NK-92 (cell line): ENCODE measurements around the gene MAD1L1.
"Not testable (repeated sequence)": the region's sequence is repeated elsewhere in the genome, so short reads cannot be mapped to it uniquely, and the experiment has no call there.

ENCODE experiments used
- DNase-seq: peaks from one replicate; lab custom pipeline; 2025; ENCODE audit not compliant: unreplicated experiment; lab: John Stamatoyannopoulos, UW

The MAD1L1 gene

DNA sequence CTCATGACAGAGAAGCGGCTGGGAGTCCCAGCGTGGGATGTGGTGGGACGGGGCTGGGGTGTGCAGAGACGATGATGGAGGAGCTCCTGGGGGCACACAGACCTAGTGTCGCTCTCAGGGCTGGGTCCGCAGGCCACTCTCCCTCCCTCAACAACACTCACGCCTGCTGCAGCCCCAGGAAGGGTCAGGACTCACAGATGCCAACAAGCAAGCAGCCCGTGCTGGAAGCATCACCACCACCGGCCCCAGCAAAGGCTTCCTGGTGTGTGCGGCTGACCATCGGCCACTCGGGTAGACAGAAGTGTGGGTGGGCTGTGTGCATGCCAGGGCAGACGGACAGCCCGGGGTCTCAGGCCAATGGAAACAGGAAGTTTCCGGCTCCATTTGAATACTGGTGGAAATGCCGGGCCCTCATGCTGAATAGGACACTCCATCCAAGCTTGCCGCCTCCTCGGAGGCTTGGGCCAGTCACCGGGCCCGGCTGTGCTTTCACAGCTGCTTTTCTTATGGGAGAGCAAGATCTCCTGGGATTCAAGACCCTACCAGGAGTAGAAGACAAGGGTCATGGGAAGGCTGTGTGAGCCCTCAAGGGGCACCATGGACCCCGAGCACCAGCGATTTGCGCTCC, 384.6 kb downstream of the MAD1L1 start:
- DNase-seq = no peak

DNA sequence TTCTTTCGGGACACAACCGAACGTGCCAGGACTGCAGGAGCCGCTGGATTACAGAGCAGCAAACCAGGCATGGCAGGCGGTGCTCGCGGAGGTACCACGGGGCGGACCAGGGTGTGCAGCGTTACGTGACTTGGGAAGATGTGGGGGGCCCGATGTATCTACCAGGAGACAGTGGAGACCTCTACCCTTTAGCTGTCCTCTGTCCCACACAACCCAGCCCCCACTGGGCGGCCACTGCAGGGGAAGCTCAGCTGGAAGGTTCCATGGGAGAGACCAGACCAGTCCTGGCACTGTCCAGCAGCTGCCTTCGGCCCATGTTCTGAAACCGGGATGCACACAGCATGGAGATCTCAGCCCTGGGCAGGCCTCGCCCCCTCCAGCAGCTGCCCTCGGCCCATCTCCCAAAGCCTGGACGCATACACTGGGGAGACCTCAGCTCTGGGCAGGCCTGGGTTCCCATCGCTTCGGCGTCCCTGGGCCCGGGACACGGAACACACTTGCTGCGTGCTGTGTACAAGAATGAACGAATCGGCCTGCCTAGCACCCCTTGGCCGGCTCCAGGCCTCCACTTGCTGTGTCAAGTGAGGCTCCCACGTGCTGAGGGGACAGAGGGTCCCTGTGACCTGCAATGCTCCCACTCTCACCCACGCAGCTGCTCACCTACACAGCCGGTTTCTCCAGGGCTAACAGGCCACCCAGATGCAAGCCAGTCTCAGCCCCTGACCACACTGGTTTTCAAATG, 385.3 kb downstream of the MAD1L1 start:
- no peak for DNase-seq

DNA sequence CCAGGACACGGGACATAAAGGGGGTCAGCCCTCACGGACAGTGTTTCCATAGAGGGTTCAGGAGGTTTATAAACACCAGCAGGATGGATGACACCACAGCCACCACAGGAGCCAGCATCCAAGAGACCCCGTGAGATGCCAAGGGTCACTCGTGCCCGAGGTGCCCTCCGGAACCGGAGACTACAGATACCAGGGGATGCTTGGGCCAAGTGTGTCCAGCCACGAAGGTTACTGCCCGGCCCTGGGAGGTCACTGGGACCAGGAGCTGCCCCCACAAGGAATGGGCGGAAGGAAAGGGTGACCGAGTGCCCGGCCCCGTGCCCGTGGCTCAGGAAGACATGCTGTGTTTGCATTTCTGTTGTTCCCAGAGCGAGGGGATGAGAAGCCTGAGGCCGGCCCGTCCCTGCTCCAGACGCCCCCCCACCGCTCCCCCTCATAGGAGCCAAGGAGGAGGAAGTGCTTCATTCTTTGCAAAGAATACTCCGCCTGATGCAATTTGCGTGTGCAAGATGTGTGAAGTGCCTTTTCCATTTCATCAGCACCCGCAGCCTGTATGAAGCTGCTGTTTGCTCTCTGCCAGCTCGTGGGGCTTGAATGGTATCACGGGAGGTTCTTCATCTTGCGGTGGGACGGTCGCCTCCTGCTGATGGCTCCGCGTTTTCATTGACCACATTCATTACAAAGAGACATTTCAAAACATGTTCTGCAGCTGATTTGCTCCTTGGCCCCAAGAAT, 386.2 kb downstream of the MAD1L1 start:
- no peak for DNase-seq

DNA sequence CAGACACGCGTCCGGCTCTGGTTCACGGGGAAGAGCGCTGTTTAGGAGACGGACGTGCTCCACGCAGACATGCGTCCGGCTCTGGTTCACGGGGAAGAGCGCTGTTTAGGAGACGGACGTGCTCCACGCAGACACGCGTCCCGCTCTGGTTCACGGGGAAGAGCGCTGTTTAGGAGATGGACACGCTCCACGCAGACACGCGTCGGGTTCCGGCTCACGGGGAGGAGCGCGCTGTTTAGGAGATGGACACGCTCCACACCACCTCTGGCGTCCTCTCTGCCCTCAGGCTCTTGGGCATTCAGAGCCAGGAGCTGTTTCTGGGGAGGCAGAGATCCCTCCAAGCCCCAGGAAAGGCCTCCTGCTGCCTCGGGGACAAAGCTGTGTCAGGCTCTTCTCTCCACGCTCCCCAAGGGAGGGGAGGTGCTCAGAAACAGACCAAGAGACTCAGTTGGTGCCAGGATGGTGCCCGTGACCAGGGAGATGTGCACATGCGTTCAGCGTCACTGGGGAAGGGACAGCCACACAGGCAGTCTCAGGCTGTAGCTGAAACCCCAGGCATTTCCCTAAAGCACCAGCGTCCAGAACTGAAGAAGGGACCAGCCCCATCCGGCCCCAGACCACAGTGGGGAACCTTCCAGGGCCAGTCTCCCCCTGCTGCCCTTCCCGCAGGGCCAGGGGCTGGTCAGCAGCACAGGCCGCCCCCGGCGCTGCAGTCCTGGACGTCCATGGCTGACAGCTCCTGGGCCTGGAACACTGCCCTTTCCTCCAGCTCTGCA, 387.0 kb downstream of the MAD1L1 start:
- DNase-seq = no peak

DNA sequence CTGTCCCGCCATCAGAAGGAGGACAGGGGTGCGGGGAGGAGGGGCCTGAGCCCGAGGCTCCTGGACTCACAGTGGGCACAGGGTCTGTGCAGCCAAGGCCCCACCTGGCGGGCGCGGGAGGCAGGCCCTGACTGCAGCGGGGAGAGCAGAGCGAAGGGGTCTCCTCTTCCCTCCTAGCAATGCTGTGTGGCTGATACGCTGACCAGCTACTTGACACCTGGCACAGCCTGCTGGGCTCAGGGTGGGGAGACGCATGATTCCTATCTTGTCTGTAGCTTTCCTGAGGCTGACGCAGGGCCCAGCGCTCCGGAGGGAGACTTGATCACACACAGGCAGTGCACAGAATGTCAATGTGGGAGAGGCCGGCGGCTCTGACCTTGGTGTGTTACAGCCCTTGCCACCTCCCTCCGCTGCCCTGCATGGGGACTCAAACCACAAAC, 387.8 kb downstream of the MAD1L1 start:
- no peak for DNase-seq

DNA sequence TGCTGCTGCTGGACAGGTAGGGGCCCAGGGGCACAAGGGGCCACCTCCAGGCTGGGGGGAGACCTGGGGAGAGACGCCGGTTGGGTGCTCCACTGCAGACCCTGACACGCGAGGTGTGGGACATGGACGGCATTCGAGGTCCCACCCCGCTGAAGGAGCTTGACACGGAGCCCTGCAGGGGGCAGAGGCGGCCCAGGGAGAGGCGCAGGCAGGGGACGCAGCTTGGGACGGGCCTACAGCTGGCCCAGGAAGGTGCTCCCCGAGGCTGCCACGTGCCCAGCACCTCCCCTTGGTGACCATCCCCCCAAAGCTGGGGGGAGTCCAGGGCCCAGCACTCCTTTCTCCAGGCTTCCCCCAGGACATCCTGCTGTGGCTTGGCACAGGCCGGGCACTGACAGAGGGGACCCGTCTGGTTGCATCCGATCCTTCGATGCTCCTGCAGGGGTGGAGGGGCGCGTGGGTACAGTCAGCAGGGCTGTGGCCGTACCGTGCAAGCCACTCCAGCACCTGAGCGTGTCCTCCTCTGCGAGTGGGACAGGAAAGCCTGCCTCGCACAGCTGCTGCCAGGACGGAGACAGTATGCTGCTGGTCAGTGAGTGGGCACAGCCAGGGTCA, 388.3 kb downstream of the MAD1L1 start:
- no peak for DNase-seq

DNA sequence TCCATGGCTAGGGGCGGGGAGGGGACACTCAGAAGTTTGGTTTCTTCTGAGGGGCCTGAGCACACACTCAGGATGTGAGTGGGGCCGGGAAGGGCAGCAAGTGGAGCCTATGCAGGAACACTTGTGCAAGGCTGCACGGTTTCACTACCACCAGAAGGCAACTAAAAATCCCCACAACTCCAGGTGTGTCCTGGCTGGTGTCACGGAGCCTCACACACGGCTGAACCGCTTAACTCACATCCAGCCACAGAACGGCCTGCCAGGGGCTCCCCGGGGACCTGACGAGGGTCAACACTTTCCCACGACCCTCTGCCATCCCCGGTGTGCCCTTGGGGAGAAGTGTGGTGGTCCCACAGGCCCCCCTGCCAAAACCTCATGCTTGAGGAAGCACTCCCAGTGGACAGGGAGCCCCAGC, 388.8 kb downstream of the MAD1L1 start:
- DNase-seq = no peak

DNA sequence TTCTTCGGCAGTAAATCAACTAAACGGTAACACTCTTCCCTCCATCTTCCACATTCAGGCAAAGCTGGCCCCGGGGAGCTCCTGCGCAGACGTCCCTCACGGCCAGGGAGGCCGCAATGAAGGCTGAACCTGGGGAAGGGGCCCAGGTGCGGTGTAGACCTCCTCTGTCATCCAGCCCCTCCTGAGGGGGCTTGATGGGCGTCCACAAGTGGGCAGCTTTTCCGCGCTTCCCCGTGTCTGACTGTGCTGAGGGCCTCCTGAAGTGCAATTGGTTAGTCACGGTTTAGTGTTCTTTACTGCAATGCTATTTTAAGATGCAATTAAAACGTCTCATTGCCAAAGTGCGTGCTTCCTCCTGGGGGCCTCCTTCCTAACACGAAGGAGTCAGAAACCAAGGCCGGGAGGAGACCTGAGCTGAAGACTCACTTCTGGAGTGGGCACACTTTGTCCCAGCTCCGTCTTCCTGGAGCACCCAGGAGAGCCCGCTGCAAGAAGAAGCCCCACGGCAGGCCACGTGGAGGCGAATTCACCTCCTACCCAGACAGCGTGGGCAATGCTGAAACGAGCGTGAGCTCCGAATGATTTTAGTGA, 389.4 kb downstream of the MAD1L1 start:
- DNase-seq = no peak

DNA sequence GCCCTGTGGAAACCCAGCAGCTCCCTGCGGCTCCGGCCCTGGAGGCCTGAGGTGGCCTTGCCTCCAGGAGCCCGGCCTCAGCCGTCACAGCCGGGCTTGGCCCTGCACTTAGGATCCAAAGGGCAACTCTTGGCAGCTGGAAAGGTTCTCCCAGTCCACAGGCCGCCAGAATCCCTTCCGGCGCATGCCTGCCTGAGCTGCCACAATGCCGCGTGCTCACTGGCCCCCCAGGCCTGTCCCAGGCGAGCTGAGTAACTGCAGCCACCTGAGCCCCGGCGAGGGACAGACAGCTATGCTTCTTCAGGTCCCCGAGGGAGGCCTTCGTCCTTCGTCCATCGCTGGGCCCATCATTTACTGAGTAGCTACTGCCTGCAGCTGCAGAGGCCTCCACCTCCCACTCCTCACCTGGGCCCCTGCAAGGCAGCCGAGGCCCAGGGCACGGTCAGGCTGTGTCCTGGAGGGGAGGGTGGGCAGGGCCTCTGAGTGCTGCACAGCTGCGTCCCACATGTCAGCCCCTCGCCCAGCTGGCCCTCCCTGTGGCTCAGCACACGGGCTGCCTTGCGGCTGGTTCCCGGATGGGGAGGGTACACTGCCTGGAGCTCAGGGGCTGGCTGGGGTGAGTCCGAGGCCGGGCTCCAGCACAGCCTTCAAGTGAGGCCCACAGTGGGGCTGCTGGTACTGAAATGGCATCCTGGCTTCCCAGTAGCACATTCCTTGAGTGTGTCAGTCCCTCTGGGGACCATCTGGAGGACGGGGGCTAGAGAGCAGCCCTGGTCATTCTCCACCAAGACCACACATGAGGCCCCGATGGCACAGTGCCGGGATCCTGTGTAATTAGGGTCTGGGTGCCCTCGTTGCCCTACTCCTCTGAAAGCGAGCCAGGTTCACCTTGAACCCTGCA, 390.2 kb downstream of the MAD1L1 start:
- no peak for DNase-seq

DNA sequence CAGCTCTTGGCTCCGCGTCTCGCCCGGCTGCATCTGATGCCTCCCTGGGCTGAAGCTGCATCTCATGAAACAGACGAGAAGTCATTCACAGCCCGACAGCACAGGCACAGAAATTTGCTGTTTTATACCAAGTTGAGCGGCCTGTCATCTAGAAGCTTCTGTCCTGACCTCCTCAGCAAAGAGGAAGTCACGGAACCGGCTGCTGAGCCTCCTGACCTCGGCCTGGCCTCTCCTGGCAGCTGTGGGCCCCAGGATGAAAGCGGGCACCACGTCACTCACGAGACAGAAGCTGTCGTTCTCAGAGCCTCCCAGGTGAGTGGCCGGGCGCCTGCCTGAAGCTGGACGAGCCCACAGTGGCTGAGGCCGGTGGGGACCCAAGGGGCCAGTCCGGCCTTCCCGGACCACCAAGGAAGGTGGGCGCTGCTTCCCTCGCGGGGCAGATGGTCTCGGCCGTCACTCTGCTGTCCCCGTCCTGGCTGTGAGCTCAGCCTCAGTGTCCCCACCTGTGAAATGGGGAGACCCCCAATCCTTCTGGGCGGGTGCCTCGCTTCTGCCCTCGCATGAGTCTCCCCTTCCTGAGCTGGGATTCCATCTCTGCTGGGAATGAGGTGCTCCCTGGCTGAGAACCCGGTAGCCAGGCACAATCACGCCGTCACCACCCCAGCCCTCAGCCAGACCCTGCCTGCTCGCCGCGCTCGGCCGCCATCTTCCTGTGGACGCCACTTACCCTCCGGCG, 391.3 kb downstream of the MAD1L1 start:
- not testable (repeated sequence) for DNase-seq

DNA sequence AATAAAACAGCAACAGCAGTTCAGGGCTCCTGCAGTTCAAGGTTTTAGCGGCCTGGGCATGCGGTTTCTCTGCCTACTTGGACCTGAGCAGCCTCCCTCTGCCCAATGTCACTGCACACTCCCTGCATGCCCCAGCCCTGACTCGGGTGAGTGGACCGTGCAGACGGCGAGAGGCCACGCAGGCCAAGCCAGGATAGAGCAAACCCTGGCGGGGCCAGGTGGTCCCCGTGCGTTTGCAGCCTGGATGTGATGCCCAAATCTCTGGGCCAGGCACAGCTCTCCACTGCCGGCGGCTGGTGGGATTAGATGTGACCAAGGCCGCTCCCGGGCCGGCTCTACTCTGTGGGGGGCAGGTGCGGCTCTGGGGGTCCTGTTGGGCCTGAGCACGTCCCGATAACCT, 392.0 kb downstream of the MAD1L1 start:
- not testable (repeated sequence) for DNase-seq

DNA sequence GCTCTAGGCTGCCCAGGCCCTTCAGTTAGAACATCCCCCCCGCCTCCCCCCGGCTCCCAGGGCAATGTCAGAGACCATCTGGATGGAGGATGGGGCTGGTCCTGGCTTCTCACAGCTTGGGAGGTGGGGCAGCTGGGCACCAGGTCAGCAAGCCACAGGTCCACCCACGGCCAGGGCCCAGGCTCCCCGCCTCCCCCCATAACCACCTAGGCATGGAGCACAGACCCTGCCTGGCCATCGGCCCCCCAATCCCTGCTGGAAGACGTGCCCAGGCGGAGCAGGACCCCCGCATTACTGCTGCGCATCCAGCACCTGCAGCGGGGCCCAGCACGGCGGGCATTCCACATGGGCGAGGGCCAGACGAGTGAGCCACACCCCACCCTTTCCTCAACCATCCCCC, 393.0 kb downstream of the MAD1L1 start:
- no peak for DNase-seq

DNA sequence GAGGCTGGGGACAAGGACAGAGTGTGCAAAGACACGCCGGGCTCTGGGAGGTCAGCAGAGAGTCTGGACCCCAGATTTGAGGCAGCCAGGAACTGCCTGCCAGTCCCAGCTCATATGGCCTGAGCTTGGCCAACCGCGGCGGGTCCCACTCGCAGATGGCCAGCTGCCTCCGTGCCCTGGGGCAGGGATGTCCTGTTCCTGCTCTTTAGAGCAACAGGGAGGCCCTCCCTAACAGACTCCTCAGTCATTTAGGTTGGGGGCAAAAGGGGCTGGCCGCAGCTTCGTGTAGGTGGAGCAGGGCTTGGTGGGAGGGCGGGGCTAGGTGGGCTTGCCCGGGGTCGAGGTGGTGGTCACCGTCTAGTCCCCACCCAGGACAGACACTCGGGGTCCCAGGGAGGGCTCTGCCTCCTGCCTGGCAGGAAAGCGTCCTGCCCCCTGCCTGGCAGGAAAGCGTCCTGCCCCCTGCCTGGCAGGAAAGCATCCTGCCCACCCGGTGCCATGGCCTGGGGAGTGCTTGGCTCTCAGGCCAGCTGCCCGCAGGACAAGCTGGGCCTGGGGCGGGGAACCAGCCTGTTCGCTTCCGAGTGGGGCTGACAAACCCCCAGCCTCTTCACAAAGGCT, 393.7 kb downstream of the MAD1L1 start:
- not testable (repeated sequence) for DNase-seq

DNA sequence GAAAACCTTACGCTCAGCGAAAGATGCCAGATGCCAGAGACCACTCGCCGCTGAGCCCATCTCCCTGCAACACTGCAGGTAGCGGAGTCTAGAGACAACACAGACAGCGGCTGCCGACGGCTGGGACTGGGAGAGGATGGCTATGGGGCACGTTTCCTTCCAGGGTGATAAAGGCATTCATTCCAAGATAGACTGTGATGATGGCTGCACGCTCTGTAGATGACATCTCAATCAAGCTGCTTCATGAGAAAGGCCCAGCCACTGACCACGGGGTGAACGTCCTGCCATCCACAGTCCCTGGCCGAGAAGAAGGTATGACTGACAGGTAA, 394.2 kb downstream of the MAD1L1 start:
- DNase-seq = not testable (repeated sequence)

DNA sequence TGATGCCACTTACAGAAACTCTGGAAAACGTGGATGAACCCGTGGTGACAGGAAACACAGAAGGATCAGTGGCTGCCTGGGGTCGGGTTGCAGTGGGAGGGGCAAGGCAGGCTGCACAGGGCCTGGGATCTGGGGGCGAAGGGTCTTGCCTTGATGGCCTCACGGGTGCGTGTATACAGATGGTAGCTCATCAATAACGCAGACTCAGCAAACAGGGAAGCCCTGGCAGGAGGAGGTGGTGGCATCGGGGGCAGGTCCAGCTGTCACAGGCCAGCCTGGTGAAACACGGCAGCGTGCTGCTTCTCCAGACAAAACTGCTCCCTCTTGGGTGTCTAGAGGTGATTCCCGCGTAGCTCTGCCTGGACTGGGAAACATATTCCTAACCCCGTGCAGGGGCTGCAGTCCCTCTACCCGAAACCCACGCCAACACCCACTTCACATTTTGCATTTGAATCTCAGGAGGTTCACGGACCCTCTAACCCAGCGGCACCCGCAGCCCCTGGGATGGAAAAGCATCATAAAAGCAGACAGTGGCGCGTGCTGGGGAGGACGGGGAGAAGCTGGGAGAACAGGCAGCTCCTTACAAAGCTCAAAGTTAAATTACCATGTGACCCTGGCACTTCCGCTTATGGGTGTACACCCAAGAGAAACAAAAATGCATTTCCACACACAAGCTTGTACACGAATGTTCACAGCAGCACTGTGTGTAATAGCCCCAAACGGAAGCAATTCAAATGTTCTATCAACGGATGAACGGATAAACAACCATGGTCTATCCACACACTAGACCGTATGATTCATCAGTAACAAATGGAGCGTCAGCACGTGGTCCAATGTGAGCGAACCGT, 394.8 kb downstream of the MAD1L1 start:
- not testable (repeated sequence) for DNase-seq

DNA sequence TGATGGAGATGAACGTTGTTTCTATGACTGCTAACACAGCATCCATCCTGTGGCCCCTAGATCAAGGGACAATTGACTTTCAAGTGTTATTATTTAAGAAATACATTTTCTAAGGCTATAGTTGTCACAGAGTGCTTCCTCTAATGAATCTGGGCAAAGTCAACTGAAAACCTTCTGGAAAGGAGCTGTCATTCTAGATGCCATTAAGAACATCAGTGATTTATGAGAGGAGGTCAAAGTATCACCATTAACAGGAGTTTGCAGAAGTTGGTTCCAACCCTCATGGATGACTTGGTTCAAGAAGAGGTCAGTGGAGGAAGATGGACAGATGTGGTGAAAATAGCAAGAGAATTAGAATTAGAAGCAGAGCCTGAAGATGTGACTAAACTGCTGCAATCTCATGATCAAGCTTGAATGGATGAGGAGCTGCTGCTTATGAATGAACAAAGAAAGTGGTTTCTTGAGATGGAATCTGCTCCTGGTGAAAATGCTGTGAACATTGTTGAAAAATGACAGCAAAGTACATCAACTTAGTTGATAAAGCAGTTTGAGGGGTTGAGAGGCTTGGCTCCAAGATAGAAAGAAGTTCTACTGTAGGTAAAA, 400.7 kb downstream of the MAD1L1 start:
- not testable (repeated sequence) for DNase-seq

DNA sequence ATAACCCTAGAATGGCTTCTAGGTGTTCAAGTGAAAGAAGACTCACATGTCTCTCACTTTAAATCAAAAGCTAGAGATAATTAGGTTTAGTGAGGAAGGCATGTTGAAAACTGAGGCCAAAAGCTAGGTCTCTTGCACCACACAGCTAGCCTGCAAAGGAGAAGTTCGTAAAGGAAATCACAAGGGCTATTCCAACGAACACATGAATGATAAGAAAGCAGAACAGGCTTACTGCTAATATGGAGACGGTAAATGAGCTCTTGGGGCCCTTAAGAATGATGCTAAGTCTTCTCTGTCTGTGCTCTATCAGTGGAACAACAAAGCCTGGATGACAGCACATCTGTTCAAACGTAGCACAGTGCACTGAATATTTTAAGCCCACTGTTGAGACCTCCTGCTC, 401.3 kb downstream of the MAD1L1 start:
- not testable (repeated sequence) for DNase-seq
